Lower lobe of right lung (tissue), 2 donors: ENCODE data around the gene MSI1. TPM values are rescaled to one million over a fixed set of nuclear protein-coding genes. Genes with fewer than 3 reads are reported as not detected.

Experiments
- ATAC-seq, 2 donors: fragments of 200-7000 bp; cut with Tn5 transposase; one replicate each; pipeline ENCODE4 v1.9.1; 2020 to 2022; ENCODE audit warnings: mild to moderate bottlenecking in 2 of 2, moderate library complexity in 2 of 2
- DNase-seq: peaks from one replicate; pipeline ENCODE4 v3.0.0-alpha.2; 2020
- H3K27ac ChIP-seq: fragments of 200-600 bp; one replicate; pipeline ENCODE4 v1.8.0; 2022
- H3K27me3 ChIP-seq: fragments of 200-600 bp; one replicate; pipeline ENCODE4 v1.8.0; 2022; ENCODE audit warnings: low read depth
- H3K36me3 ChIP-seq: fragments of 200-600 bp; one replicate; pipeline ENCODE4 v1.8.0; 2022; ENCODE audit warnings: mild to moderate bottlenecking
- H3K4me1 ChIP-seq: fragments of 200-600 bp; one replicate; pipeline ENCODE4 v1.8.0; 2022
- H3K4me3 ChIP-seq: fragments of 200-600 bp; one replicate; pipeline ENCODE4 v1.8.0; 2022; ENCODE audit warnings: mild to moderate bottlenecking
- H3K9me3 ChIP-seq: fragments of 200-600 bp; one replicate; pipeline ENCODE4 v1.8.0; 2022
- intact Hi-C: fragments of 100-400 bp; cut with DNase I; formaldehyde crosslinking; loops from one replicate; pipeline ENCODE4 v1.11.0; 2022
- total RNA-seq: library from RNA; stranded (reverse); fragmentation: NEBNext Ultra II Directional; extraction: Animal tissue kit (Norgen Biotek cat#: 25700); gene quantifications from one replicate; pipeline ENCODE4 v1.2.1, GENCODE V29; 2021
- TF ChIP-seq, protein P1 (sequence below): fragments of 200-600 bp; IDR thresholded peaks from one replicate; pipeline ENCODE4 v1.8.0; 2022; ENCODE audit warnings: antibody characterized with exemption, mild to moderate bottlenecking
- donor health status: DM: no; HTN: yes; CAD: no; lungs with severe emphysema.

The MSI1 gene
- total RNA-seq, 1 donor from 2014 or later, result 0.44 TPM

DNA sequence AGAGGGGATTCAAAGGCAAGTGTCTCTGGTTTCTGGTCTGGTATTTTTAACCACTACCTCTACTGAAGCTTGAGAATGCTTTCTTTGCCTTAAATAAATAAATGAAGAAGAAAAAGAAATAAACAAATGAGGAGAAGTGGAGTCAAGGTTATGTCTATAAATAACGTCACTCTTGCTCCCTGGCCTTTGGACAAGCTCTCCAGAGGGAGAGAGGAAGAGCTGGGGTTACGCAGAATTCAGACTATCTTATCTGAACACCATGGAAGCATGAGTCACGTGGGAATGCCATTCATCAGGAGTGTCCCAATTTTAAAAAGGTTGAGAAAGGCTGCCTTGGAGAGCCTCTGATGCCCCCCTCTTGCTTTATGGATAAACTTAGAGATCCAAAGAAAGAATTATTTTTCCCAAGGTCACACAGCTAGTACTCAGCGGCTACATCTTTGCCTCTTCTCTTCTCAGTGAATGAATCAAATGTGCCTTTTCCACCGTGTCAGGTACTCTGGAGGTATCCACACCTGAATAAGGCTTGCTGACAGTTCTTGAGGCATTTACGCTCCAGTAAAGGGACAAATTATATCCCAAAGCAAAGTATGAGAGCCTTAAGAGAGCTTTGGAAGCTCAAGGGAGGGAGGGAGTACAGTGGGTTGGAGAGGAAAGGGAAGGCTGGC lies 12.9 kb upstream of the MSI1 start:
- H3K9me3 ChIP-seq, result no peaks in the 10 kb centered on the region
- ATAC-seq (no peak), DNase-seq (no peak)
- no peaks in the 10 kb centered on the region for H3K4me1 ChIP-seq
- H3K4me3 ChIP-seq, result no peak overlapping the region
- no peak overlapping the region for H3K27ac ChIP-seq
- intact Hi-C loops, result no loop called here
- H3K27me3 ChIP-seq, result peaks cover 24% of the 10 kb centered on the region
- no peaks in the 10 kb centered on the region for H3K36me3 ChIP-seq
- TF ChIP-seq, protein P1, sequence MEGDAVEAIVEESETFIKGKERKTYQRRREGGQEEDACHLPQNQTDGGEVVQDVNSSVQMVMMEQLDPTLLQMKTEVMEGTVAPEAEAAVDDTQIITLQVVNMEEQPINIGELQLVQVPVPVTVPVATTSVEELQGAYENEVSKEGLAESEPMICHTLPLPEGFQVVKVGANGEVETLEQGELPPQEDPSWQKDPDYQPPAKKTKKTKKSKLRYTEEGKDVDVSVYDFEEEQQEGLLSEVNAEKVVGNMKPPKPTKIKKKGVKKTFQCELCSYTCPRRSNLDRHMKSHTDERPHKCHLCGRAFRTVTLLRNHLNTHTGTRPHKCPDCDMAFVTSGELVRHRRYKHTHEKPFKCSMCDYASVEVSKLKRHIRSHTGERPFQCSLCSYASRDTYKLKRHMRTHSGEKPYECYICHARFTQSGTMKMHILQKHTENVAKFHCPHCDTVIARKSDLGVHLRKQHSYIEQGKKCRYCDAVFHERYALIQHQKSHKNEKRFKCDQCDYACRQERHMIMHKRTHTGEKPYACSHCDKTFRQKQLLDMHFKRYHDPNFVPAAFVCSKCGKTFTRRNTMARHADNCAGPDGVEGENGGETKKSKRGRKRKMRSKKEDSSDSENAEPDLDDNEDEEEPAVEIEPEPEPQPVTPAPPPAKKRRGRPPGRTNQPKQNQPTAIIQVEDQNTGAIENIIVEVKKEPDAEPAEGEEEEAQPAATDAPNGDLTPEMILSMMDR, result no peak

DNA sequence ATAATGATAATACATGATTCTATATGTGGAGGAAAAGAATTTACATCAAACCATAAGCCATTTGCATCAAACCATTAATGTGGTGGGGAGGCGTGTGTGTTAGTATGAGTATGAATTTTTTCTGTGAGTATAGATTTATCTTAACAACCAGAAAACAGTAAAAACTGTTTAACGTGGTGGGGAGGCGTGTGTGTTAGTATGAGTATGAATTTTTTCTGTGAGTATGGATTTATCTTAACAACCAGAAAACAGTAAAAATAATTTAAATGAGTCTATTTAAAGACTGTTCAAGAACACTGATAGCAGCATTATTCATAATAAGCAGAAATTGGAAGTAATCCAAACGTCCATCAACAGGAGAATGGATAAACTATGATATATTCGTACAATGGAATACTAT lies 9.1 kb upstream of the MSI1 start:
- DNase-seq (no peak), ATAC-seq (no peak)
- Histone ChIP-seq H3K27me3 (peaks cover 29% of the 10 kb centered on the region), H3K4me1 (no peaks in the 10 kb centered on the region), H3K27ac (no peak overlapping the region), H3K36me3 (no peaks in the 10 kb centered on the region), H3K9me3 (no peaks in the 10 kb centered on the region), H3K4me3 (no peak overlapping the region)
- TF ChIP-seq, protein P1, result no peak
- intact Hi-C loops, result no loop called here

DNA sequence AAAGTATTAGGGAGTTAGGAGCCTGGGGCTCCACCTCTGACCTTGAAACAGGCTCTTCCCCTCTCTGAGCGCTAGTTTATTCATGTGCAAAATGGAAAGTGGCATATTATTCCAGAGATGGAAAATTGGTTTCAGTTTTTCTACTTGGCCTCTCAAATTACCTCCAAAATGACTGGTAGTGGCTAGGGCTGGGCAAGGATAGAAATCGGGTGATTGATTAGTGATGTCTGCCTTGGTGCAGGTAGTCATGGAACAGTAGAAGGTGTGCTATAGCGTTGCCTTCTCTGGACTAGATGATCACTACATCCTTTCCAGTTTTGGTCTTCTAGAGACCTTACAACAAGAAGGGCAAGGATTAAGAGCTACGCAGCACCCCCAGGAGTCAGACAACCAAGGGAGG lies 8.6 kb upstream of the MSI1 start:
- no peak for ATAC-seq
- H3K4me3 ChIP-seq, result no peak overlapping the region
- intact Hi-C loops, result no loop called here
- TF ChIP-seq, protein P1, result no peak
- H3K27ac ChIP-seq, result no peak overlapping the region
- peaks cover 34% of the 10 kb centered on the region for H3K27me3 ChIP-seq
- H3K4me1 ChIP-seq, result no peaks in the 10 kb centered on the region
- no peak for DNase-seq
- H3K9me3 ChIP-seq, result no peaks in the 10 kb centered on the region
- H3K36me3 ChIP-seq, result no peaks in the 10 kb centered on the region

DNA sequence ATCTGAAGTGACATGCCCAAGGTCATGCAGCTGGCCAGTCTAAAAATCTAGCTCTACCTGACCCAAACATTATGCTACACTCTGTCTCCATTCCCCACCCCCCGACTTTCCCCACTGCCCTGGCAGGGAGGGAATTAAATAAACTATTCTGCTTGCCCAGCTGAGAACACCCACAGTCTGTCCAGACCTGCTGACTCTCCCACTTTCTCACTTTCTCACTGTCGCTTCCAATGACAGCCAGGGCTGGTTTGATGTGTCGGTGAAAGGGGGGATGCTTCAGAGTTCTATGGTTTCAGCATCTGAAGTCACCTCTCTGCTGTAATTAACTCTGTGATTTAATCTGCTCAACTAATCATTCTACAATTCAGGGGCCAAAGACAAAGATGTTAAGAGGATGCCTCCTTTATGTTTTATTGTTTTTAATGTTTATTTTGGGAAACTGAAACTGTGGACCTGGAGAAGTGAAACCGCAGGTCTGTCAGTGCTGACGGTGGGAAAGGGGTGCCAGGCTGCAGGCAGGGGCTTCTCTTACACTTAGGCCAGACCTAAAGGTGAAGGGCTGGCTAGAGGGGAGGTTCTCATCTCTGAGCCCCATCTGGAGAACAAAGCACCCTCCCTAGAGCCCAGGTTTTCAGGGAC lies 8.1 kb upstream of the MSI1 start:
- DNase-seq, result no peak
- Histone ChIP-seq H3K27ac (no peak overlapping the region), H3K36me3 (no peaks in the 10 kb centered on the region), H3K4me3 (no peak overlapping the region), H3K9me3 (no peaks in the 10 kb centered on the region), H3K4me1 (no peaks in the 10 kb centered on the region), H3K27me3 (peaks cover 34% of the 10 kb centered on the region)
- TF ChIP-seq, protein P1, result no peak
- intact Hi-C loops, result no loop called here
- ATAC-seq, result no peak

DNA sequence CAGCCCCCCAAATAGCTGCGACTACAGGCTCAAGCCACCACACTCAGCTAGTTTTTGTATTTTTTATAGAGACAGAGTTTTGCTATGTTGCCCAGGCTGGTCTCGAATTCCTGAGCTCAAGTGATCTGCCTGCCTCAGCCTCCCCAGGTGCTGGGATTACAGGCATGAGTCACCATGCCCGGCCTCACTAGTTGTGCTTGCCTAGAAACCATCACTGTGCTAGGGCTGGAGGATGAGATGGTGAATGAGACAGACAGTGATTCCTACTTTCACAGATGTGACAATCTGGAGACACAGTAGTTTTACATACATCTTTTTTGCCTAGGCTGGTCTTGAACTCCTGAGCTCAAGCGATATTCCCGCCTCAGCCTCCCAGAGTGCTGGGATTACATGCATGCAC lies 7.5 kb upstream of the MSI1 start:
- no peak overlapping the region for H3K27ac ChIP-seq
- H3K9me3 ChIP-seq, result no peaks in the 10 kb centered on the region
- no peak overlapping the region for H3K4me3 ChIP-seq
- no peaks in the 10 kb centered on the region for H3K4me1 ChIP-seq
- DNase-seq (no peak), ATAC-seq (no peak)
- peaks cover 38% of the 10 kb centered on the region for H3K27me3 ChIP-seq
- H3K36me3 ChIP-seq, result no peaks in the 10 kb centered on the region
- TF ChIP-seq, protein P1, result no peak
- intact Hi-C loops, result no loop called here
